Measurements from ENCODE around the gene RIT1.

The RIT1 gene

GRCh38 chr1:155859234-155859829 lies 51.8 kb downstream of the RIT1 start, which contains the start of gene SYT11:
TSS of gene SYT11 (plus strand) at chr1:155859567. CDS start at chr1:155859762, 195 bp downstream.
- DNase-seq, result peak; percentile 50 to 98 (median 93)

DNA sequence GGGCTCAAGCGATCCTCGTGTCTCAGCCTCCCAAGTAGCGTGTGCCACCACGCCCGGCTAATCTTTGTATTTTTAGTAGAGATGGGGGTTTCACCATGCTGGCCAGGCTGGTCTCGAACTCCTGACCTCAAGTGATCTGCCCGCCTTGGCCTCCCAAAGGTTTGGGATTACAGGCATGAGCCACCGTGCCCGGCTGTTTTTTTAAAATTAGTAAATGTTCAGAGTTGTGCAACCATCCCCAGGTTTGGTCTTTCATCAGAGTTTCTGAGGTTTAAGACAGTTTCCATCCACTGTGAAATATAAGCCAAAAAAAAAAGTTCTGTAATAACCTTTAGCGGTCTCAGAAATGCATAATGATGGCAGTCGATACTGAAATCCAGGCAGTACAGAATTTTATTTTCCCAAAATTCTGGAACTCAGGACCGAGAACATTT lies 52.3 kb downstream of the RIT1 start:
- no peak for DNase-seq

GRCh38 chr1:155856975-155857930 lies 53.9 kb downstream of the RIT1 start, which contains the start of gene GON4L:
TSS of gene GON4L (minus strand) at chr1:155857214. CDS start at chr1:155853780, 3,434 bp downstream.
- DNase-seq, result peak; percentile 53 to 94 (median 84)

- no peak for DNase-seq
Observed at GRCh38 chr1:155856257-155856974, 54.7 kb downstream of the RIT1 start.

DNA sequence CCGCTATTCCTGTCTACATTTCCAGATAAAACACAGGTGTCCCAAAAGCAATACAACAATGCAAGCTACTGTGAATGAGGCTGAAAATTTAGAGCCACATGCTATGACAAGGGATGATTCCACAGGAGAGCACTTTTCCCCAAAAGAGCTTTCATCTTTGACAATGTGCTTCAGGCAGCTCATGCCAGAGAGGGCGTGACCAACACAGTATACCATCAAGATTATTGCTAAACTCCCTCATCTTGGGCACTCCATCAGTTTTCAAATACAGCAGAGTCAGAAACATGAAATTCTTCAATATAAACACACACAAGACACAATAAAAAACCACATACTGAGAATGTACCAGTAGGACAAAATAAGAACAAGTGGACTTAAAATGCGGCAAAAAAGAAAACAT lies 60.8 kb downstream of the RIT1 start:
- DNase-seq, result no peak

DNA sequence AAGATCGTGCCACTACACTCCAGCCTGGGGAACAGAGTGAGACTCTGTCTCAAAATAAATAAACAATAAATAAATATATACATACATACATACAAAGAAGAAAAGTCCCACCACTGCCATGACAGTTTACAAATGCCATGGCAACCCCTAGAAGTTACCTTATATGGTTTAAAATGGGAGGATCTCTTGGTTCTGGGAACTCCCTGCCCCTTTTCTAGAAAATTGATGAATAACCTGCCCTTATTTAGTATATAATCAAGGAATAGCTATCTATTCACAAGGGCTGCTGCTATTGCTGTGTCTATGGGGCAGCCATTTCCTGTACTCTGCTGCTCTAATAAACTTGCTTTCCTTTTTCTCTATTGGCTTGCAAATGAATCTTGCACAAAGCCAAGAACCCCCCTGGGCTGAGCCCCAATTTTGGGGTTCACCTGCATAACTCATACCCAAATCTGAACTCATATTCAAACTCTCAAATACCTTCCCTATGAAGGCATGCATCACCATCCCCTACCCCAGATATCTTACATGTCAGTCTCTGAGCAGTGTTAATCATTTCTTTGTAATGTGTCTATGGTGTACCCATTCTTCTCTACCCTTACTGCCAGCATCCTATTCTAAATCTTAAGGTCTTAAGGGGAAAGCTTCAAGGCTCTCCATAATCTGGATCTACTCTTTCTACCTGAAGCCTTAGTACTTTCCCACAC lies 63.2 kb downstream of the RIT1 start:
- no peak for DNase-seq
